Calu3 (cell line): ENCODE measurements around the gene SHC2. TPM values are rescaled to one million over a fixed set of nuclear protein-coding genes. Genes with fewer than 3 reads are reported as not detected.

ENCODE experiments used
- BruUV-seq: library from RNA; stranded (reverse); fragments of 400-500 nt; replicated peaks from 2 replicates; lab custom pipeline; 2021; lab: Mats Ljungman, UMichigan
- CTCF ChIA-PET: fragments of 300-600 bp; sonication (Branson Sonifier 250); formaldehyde crosslinking; loops from one replicate; lab custom pipeline; 2022; ENCODE audit warnings: antibody characterized with exemption; lab: Charles Lee
- DNase-seq: peaks from one replicate; pipeline ENCODE4 v3.0.0; 2022
- H3K27ac Mint-ChIP-seq: one replicate; pipeline ENCODE4 v1.8.0; 2022; ENCODE audit warnings: mixed read lengths; ENCODE audit not compliant: unreplicated experiment
- H3K27me3 Mint-ChIP-seq: one replicate; pipeline ENCODE4 v1.8.0; 2022; ENCODE audit warnings: mixed read lengths; ENCODE audit not compliant: unreplicated experiment
- H3K36me3 Mint-ChIP-seq: one replicate; pipeline ENCODE4 v1.8.0; 2022; ENCODE audit warnings: mild to moderate bottlenecking, moderate library complexity, mixed read lengths; ENCODE audit not compliant: insufficient read depth, unreplicated experiment
- H3K4me1 Mint-ChIP-seq: one replicate; pipeline ENCODE4 v1.8.0; 2022; ENCODE audit warnings: mild to moderate bottlenecking, low read depth, mixed read lengths; ENCODE audit not compliant: unreplicated experiment
- H3K4me3 Mint-ChIP-seq: one replicate; pipeline ENCODE4 v1.8.0; 2022; ENCODE audit warnings: mild to moderate bottlenecking, low read depth, moderate library complexity, mixed read lengths; ENCODE audit not compliant: unreplicated experiment
- H3K9me3 Mint-ChIP-seq: one replicate; pipeline ENCODE4 v1.8.0; 2022; ENCODE audit warnings: low read depth, mixed read lengths; ENCODE audit not compliant: unreplicated experiment
- CTCF ChIP-seq: fragments of 200-600 bp; IDR thresholded peaks from one replicate; pipeline ENCODE4 v1.8.0; 2022; ENCODE audit warnings: antibody characterized with exemption; ENCODE audit not compliant: unreplicated experiment
- intact Hi-C: fragments of 100-400 bp; cut with micrococcal nuclease; formaldehyde crosslinking; loops from one replicate; pipeline ENCODE4 v1.10.0; 2022; ENCODE audit not compliant: unreplicated experiment
- total RNA-seq: library from RNA; stranded (reverse); gene quantifications from 2 replicates; pipeline ENCODE4 v1.2.3, GENCODE V29; 2022

The SHC2 gene
- total RNA-seq, 1 experiment from 2014 or later = 8.4 TPM

- Mint-ChIP-seq H3K4me1 (no peaks in the 10 kb centered on the region), H3K4me3 (no peak overlapping the region), H3K27ac (no peak overlapping the region), H3K27me3 (no peaks in the 10 kb centered on the region), H3K36me3 (no peaks in the 10 kb centered on the region), H3K9me3 (no peaks in the 10 kb centered on the region)
- DNase-seq = no peak
- intact Hi-C loops = no loop called here
- no TSS peak for BruUV-seq
- TF ChIP-seq CTCF = no peak
- CTCF ChIA-PET = no interaction called here
Observed at GRCh38 chr19:447816-448560, 12.8 kb downstream of the SHC2 start.

- no peak for TF ChIP-seq CTCF
- H3K4me1 Mint-ChIP-seq = no peaks in the 10 kb centered on the region
- H3K27ac Mint-ChIP-seq = no peak overlapping the region
- no peaks in the 10 kb centered on the region for H3K27me3 Mint-ChIP-seq
- DNase-seq = no peak
- H3K4me3 Mint-ChIP-seq = no peak overlapping the region
- peaks cover under 1% of the 10 kb centered on the region for H3K9me3 Mint-ChIP-seq
- H3K36me3 Mint-ChIP-seq = no peaks in the 10 kb centered on the region
- no TSS peak for BruUV-seq
- CTCF ChIA-PET = no interaction called here
- intact Hi-C loops = no loop called here
Observed at GRCh38 chr19:447064-447426, 13.8 kb downstream of the SHC2 start.

- TF ChIP-seq CTCF = no peak
- Mint-ChIP-seq H3K36me3 (no peaks in the 10 kb centered on the region), H3K27me3 (no peaks in the 10 kb centered on the region), H3K4me3 (no peak overlapping the region), H3K9me3 (peaks cover 4% of the 10 kb centered on the region), H3K27ac (no peak overlapping the region), H3K4me1 (no peaks in the 10 kb centered on the region)
- CTCF ChIA-PET = no interaction called here
- intact Hi-C loops = no loop called here
- DNase-seq = no peak
- no TSS peak for BruUV-seq
Observed at GRCh38 chr19:444677-445210, 16.1 kb downstream of the SHC2 start.

- H3K4me3 Mint-ChIP-seq = no peak overlapping the region
- no peak for TF ChIP-seq CTCF
- CTCF ChIA-PET = no interaction called here
- BruUV-seq = no TSS peak
- H3K36me3 Mint-ChIP-seq = no peaks in the 10 kb centered on the region
- intact Hi-C loops = no loop called here
- peaks cover 4% of the 10 kb centered on the region for H3K9me3 Mint-ChIP-seq
- no peak overlapping the region for H3K27ac Mint-ChIP-seq
- H3K27me3 Mint-ChIP-seq = no peaks in the 10 kb centered on the region
- H3K4me1 Mint-ChIP-seq = no peaks in the 10 kb centered on the region
- DNase-seq = no peak
Observed at GRCh38 chr19:443005-443404, 17.8 kb downstream of the SHC2 start.
